HEK293 (cell line): ENCODE data around the gene ASIC1.
A peak's percentile ranks its signal among the peaks of the same experiment; 100 is the strongest.

Experiments used
- CTCF ChIA-PET: fragments of 350-600 bp; formaldehyde crosslinking; extraction: SDS; loops from one replicate; lab custom pipeline; 2021; ENCODE audit warnings: antibody characterized with exemption; lab: Yijun Ruan, JAX
- POLR2A ChIA-PET: fragments of 300-600 bp; formaldehyde crosslinking; extraction: SDS; loops from one replicate; lab custom pipeline; 2020; ENCODE audit warnings: antibody characterized with exemption, inconsistent platforms; lab: Yijun Ruan, JAX
- H3K27ac ChIP-seq: fragments of 200-500 bp; sonication (Bioruptor generic); 2 replicates; pipeline ENCODE4 v1.5.1; 2014; ENCODE audit warnings: low read depth, low read length, control low read depth, inconsistent platforms; ENCODE audit errors: extremely low read depth
- H3K36me3 ChIP-seq, 2 experiments: fragments of 200-500 bp in 1 of 2; sonication (Bioruptor generic) in 1 of 2; 1 replicate in 1 of 2; 2 replicates in 1 of 2; pipeline ENCODE4 v1.5.1; 2014 to 2017; ENCODE audit warnings: inconsistent platforms in 2 of 2, low read length in 2 of 2; ENCODE audit not compliant: control insufficient read depth in 2 of 2, insufficient read depth in 1 of 2
- H3K4me1 ChIP-seq: fragments of 200-500 bp; sonication (Bioruptor generic); 2 replicates; pipeline ENCODE4 v1.5.1; 2014; ENCODE audit warnings: mild to moderate bottlenecking, low read length, inconsistent platforms; ENCODE audit not compliant: control insufficient read depth, insufficient read depth
- H3K4me3 ChIP-seq: 2 replicates; pipeline ENCODE4 v1.5.1; 2011; ENCODE audit warnings: low read depth, mild to moderate bottlenecking, control low read depth, low read length, moderate library complexity
- H3K9me3 ChIP-seq: fragments of 200-500 bp; sonication (Bioruptor generic); 2 replicates; pipeline ENCODE4 v1.5.1; 2014; ENCODE audit warnings: low read depth, low read length, inconsistent platforms; ENCODE audit not compliant: control insufficient read depth, insufficient read depth
- KLF10 ChIP-seq: fragments of 450-650 bp; IDR thresholded peaks from 2 replicates; pipeline ENCODE4 v1.5.1; 2018; ENCODE audit warnings: missing biosample characterization, mild to moderate bottlenecking, missing genetic modification characterization
- ZFP37 ChIP-seq: fragments of 450-650 bp; formaldehyde crosslinking; IDR thresholded peaks from 2 replicates; pipeline ENCODE4 v1.5.1; 2016; ENCODE audit warnings: missing biosample characterization, missing genetic modification characterization
- ZNF146 ChIP-seq: fragments of 450-650 bp; formaldehyde crosslinking; IDR thresholded peaks from 2 replicates; pipeline ENCODE4 v1.5.1; 2016; ENCODE audit warnings: missing biosample characterization, missing genetic modification characterization
- ZNF654 ChIP-seq: fragments of 450-650 bp; formaldehyde crosslinking; IDR thresholded peaks from 2 replicates; pipeline ENCODE4 v1.5.1; 2016; ENCODE audit warnings: low read depth, missing biosample characterization, missing genetic modification characterization
- ZNF792 ChIP-seq: fragments of 450-650 bp; formaldehyde crosslinking; IDR thresholded peaks from 2 replicates; pipeline ENCODE4 v1.5.1; 2016; ENCODE audit warnings: missing biosample characterization, missing genetic modification characterization
- TF ChIP-seq, protein P1 (sequence below): fragments of 450-650 bp; formaldehyde crosslinking; IDR thresholded peaks from 2 replicates; pipeline ENCODE4 v1.5.1; 2016; ENCODE audit warnings: missing biosample characterization, missing genetic modification characterization, low read depth
- TF ChIP-seq, protein P2 (sequence below): fragments of 450-650 bp; formaldehyde crosslinking; IDR thresholded peaks from 2 replicates; pipeline ENCODE4 v1.5.1; 2016; ENCODE audit warnings: missing biosample characterization, missing genetic modification characterization
- TF ChIP-seq, protein P3 (sequence below): fragments of 450-650 bp; formaldehyde crosslinking; IDR thresholded peaks from 2 replicates; pipeline ENCODE4 v1.5.1; 2016; ENCODE audit warnings: missing biosample characterization, missing genetic modification characterization

ASIC1 gene

DNA sequence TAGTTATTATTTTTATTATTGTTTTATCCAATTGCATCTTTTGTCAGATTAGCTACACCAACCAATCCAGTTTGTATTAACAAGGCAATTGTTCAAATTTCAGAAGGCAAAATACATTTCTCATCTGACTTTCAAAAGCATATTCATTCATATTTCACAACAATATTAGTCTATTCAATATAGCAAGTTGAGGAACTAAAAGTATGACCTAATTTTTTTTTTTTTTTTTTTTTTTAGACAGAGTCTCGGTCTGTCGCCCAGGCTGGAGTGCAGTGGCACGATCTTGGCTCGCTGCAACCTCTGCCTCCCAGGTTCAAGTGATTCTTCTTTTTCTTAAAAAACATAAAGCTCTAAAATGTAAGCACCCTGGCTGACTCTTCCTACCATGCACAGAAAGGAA is 71.9 kb downstream of the ASIC1 start:
- Histone ChIP-seq H3K27ac (no peak overlapping the region), H3K9me3 (no peaks in the 10 kb centered on the region), H3K4me3 (no peak overlapping the region), H3K4me1 (no peaks in the 10 kb centered on the region), H3K36me3 (peaks cover 35 to 65% of the 10 kb centered on the region in 2 experiments)
- ChIA-PET CTCF (interaction anchor here (1.0 to 3.0 kb wide), 5 partner anchors 10 to 185 kb away, joined by 3 to 21 read pairs (median 7); partner anchors contain the start of gene COX14), POLR2A (interaction anchor here (0.6 to 2.8 kb wide), 3 partner anchors 10 to 17 kb away, joined by 3 to 8 read pairs (median 7); partner anchors contain the start of gene COX14)
- TF ChIP-seq, protein P1, sequence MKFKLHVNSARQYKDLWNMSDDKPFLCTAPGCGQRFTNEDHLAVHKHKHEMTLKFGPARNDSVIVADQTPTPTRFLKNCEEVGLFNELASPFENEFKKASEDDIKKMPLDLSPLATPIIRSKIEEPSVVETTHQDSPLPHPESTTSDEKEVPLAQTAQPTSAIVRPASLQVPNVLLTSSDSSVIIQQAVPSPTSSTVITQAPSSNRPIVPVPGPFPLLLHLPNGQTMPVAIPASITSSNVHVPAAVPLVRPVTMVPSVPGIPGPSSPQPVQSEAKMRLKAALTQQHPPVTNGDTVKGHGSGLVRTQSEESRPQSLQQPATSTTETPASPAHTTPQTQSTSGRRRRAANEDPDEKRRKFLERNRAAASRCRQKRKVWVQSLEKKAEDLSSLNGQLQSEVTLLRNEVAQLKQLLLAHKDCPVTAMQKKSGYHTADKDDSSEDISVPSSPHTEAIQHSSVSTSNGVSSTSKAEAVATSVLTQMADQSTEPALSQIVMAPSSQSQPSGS: 0 out of 2 replicates have a peak, but pooled peaks have one; percentile 33
- TF ChIP-seq, protein P2, sequence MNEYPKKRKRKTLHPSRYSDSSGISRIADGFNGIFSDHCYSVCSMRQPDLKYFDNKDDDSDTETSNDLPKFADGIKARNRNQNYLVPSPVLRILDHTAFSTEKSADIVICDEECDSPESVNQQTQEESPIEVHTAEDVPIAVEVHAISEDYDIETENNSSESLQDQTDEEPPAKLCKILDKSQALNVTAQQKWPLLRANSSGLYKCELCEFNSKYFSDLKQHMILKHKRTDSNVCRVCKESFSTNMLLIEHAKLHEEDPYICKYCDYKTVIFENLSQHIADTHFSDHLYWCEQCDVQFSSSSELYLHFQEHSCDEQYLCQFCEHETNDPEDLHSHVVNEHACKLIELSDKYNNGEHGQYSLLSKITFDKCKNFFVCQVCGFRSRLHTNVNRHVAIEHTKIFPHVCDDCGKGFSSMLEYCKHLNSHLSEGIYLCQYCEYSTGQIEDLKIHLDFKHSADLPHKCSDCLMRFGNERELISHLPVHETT (tag by site-specific recombination): no peak

DNA sequence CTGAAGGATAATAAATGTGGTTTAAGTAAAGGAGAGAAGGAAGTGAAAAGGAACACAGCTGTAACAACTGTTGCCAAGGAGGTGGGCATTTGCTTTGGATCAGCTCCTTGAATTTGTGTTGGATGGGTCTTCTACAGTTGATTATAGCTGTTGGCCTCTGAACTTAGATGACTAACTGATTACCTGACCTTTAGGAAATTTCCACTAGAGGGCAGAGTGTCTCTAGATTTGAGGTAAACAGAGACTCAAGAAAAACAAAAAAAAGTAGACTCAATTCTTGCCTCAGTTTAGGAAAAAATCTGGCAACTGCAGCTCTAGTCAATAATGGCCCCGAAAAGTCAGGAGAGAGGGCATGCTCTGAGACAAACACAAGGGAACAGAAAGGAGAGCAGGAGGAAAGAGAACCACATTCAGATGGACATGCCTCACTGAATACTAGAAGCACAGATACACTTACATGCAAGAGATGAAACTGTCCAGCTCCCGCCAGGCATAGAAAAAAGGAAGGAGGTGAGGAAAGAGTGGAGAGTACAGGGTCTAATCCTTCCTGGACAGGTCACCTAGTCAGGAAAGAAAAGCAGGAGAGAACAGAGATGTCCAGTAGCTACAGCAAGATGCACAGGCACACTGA is 75.2 kb downstream of the ASIC1 start:
- H3K36me3 ChIP-seq: peaks cover 50 to 85% of the 10 kb centered on the region in 2 experiments
- no peak overlapping the region for H3K27ac ChIP-seq
- no peaks in the 10 kb centered on the region for H3K9me3 ChIP-seq
- H3K4me1 ChIP-seq: no peaks in the 10 kb centered on the region
- TF ChIP-seq ZNF146: no peak
- TF ChIP-seq, protein P3, sequence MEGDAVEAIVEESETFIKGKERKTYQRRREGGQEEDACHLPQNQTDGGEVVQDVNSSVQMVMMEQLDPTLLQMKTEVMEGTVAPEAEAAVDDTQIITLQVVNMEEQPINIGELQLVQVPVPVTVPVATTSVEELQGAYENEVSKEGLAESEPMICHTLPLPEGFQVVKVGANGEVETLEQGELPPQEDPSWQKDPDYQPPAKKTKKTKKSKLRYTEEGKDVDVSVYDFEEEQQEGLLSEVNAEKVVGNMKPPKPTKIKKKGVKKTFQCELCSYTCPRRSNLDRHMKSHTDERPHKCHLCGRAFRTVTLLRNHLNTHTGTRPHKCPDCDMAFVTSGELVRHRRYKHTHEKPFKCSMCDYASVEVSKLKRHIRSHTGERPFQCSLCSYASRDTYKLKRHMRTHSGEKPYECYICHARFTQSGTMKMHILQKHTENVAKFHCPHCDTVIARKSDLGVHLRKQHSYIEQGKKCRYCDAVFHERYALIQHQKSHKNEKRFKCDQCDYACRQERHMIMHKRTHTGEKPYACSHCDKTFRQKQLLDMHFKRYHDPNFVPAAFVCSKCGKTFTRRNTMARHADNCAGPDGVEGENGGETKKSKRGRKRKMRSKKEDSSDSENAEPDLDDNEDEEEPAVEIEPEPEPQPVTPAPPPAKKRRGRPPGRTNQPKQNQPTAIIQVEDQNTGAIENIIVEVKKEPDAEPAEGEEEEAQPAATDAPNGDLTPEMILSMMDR (tag by site-specific recombination): peak; percentile 27; the same call in 1 of the 2 replicates
- no peak for TF ChIP-seq ZFP37 (tag by site-specific recombination)
- TF ChIP-seq KLF10: no peak
- TF ChIP-seq ZNF654 (tag by site-specific recombination): peak; percentile 72
- TF ChIP-seq ZNF792: no peak
- ChIA-PET POLR2A (interaction anchor here (0.5 to 1.5 kb wide), 4 partner anchors 21 to 182 kb away, joined by 3 to 9 read pairs (median 4); partner anchors contain the start of gene COX14), CTCF (interaction anchor here (0.6 to 2.2 kb wide), 28 partner anchors 9 to 1107 kb away, joined by 3 to 20 read pairs (median 4); no protein-coding TSS in a partner anchor)
- H3K4me3 ChIP-seq: no peak overlapping the region
